HG03571 (cell line): ENCODE measurements around the gene LRRC31.

Experiments used
- ATAC-seq: cut with Tn5 transposase; IDR thresholded peaks from one replicate; pipeline ENCODE4 v1.9.1; 2021; ENCODE audit not compliant: unreplicated experiment

LRRC31 gene

DNA sequence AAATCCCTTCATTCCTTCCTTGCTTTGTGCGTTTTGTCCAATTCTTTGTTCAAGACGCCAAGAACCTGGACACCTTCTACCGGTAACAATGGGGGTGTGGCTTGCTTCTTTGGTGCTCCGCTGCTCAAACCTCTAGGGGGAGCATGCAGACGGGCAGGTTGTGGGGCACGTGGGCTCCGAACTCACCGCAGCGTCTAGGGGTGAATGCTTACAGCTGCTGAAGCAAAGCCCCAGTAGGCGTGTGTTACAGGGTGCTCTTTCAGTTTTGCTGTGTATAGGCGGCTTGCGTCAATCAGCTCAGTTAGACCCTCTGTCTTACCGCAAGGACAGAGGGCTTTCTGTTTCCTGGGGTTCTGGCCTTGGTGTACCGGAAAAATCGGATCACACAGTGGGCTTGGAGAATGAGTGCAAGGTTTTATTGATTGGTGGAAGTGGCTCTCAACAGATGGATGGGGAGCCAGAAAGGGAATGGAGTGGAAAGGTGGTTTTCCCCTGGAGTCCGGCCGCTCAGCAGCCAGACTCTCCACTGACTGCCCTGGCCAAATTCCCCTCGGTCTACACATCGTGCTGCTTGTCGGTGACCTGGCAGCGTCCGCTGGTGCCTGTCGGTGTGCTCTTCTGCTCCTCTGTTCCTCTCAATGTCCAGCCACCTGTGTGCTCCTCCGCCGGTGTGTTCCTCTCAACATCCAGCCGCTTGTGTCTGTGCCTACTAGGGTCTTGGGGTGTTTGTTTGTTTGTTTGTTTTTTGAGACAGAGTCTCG, 55.8 kb downstream of the LRRC31 start:
- peak; percentile 72 for ATAC-seq

- ATAC-seq: no peak
Observed at GRCh38 chr3:169813278-169813677, 56.5 kb downstream of the LRRC31 start.

DNA sequence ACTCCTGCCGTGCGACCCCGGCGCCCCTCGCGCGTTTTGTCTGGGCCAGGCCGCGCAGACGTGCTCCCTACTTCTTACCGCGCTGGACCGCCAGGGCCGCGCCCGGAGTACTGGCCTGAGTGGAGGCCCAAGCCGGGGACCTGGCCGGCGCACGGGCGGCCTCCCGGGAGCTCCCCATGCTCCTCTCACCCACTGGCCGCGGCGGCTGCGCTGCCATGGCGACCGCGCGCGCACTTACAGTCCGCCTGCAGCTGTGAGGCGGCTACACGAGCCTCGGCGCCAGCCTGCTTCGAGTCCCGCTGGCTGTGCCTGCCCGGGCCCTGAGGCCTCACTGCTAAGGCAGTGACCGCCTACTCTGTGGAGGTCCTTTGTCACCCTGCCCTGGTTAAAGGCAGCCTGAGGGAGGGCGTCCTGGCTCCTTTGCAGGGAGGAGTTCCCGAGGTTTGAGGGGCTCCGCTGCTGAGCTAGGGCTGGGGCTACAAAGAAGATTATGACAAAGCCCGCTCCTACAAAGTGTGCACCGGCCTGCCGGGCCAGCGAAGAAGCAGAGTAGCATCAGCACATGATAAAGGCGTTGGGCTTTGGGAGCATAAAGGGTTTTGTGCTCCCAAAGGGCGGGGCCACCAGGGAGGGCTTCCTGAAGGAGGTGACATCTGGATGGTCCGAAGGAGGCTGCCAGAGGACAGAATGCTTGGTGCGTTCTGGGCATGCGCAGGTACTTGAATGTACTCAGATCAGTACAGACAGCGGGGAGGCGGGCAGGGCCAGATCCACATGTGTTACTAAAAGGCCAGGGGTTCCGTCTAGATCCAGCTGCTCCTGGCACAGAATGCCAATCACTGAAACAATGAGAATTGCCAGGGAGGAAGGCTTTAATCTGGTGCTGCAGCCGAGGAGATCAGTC, 57.2 kb downstream of the LRRC31 start, which contains the start of the genes LRRC34 and LRRIQ4:
LRRC34 (minus strand) TSS at position 573 of the 904 bp plus-strand sequence; CDS start at position 217, 356 bp downstream.
LRRIQ4 (plus strand) TSS at position 539 of the 904 bp plus-strand sequence. CDS start 9,052 bp downstream, outside the sequence.
- ATAC-seq: peak; percentile 60

DNA sequence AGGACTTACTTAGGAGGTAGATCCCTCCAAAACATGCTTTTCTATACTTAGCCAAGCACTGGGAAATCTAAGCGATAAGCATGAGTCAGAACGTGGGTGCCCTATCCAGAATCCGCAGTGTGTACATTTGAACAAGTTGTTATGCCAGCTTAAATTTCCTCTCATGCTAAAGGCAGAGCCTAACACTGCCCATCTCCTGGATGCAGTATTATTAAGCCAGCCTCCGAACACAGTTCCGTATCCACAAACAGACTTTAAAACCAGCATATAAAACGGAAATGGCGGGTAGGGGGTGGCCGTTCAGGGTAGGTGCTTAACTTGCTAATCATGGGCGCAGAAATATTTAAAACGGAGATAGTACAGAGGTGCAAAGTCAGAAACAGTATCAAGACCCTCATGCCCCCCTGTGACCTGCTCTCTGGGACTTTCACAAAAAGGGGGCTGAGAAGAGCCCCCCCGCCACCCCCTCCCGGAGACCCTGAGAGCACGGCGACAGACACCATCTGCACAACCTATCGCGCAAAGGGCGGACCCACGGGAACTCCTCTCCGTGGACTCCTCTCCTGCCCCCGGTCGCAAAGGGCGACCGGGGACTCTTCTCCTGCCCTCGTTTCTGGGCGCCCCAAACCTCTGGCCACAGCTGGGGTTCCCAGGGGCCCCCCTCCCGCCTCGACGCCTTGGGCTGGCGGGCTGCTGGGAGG, 58.0 kb downstream of the LRRC31 start:
- peak; percentile 3 for ATAC-seq

GRCh38 chr3:169809230-169809795, 60.4 kb downstream of the LRRC31 start:
- no peak for ATAC-seq

DNA sequence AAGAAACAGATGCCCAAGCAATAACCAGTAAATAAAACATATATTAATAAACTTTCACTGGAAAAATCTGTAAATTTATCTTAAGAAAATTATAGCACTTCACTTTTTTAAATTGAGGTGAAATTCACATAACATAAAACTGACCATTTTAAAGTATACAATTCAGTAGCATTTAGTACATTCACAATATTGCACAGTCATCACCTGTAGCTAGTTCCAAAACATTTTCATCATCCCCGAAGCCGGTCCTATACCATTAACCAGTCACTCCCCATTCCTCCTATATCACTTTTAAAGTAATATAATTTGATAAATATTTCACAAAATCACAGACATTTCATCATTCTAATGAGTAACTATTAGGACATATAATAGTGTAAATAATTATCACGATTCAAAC, 65.1 kb downstream of the LRRC31 start:
- ATAC-seq: no peak

DNA sequence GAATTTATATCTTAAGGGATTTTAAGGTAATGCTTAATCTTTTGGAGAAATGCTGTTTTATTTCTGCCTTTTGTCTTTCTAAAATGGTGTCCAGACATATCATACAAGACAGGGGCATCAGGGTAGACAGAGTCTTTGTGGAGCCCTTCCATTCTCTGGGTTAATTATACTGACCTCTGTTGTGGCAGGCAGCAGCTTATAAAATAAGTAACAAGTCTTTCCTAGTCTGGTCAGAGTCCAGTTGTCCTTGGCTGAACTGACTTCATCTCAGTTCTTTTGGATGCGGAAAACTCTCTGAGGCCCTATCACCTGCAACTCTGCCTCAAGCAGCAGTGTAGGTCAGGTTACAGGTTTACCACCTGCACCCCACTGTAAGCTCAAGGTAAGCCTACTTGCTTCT, 77.4 kb downstream of the LRRC31 start:
- ATAC-seq: no peak

DNA sequence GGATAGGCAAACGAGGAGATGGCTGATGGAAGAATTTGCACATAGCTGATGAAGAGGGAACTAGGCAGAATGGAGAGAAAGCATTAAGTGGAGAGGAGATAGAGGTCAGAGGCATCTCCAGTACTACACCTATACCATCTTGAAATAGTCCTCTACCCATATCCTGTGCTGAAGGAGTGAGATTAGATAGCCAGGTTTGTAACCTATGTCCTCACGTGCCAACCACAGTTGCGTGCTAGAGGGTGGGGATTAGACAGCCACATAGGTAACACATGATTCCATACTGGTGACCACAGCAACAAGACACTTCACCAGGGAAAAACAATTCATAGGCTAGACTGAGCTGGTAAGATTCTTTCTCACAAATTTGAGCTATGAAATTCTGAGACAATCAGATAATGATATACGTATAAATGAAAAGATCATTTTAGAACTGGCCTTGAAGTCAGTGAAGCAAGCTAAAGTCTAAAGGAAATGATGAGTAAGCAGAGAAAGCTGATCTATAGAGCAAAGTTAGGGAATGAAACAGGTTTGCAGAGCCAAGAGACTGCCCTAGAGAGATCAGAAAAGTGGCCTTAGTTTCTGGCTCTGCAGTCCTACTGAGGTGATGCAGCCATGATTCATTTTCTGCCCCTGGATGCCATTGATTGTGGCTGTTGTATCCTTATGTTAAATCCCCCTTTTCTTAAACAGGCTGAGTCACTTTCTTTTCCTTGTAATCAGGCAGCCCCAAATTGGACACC, 78.9 kb downstream of the LRRC31 start:
- ATAC-seq: no peak

- ATAC-seq: no peak
Observed at GRCh38 chr3:169790219-169790618, 79.5 kb downstream of the LRRC31 start.
